Neural cell (in vitro differentiated cells): ENCODE measurements around the gene FHOD1. TPM values are rescaled to one million over a fixed set of nuclear protein-coding genes. Genes with fewer than 3 reads are reported as not detected.

Source experiments
- H2AFZ ChIP-seq: fragments of 200-600, 300-800 bp; sonication (generic), shearing (Covaris generic); 2 replicates; pipeline ENCODE4 v1.6.0; 2014; ENCODE audit warnings: low read depth, mild to moderate bottlenecking, antibody characterized with exemption, low read length, moderate library complexity
- H3F3A ChIP-seq: fragments of 200-600 bp; shearing (Covaris generic); 2 replicates; pipeline ENCODE4 v1.6.1; 2016; ENCODE audit warnings: mild to moderate bottlenecking, moderate library complexity, mixed read lengths, antibody characterized with exemption, low read length; ENCODE audit not compliant: insufficient read depth, poor library complexity, severe bottlenecking
- H3K27ac ChIP-seq: fragments of 200-600, 300-800 bp; sonication (generic), shearing (Covaris generic); 2 replicates; pipeline ENCODE4 v1.5.1; 2014; ENCODE audit warnings: mild to moderate bottlenecking, low read length, moderate library complexity
- H3K27me3 ChIP-seq: fragments of 300-800, 200-600 bp; sonication (generic), shearing (Covaris generic); 2 replicates; pipeline ENCODE4 v1.6.0; 2014; ENCODE audit warnings: mild to moderate bottlenecking, low read depth, low read length, moderate library complexity; ENCODE audit not compliant: insufficient read depth
- H3K36me3 ChIP-seq: fragments of 300-800, 200-600 bp; sonication (generic), shearing (Covaris generic); 2 replicates; pipeline ENCODE4 v1.5.1; 2014; ENCODE audit warnings: mild to moderate bottlenecking, antibody characterized with exemption, low read length, moderate library complexity; ENCODE audit not compliant: insufficient read depth
- H3K4me2 ChIP-seq: fragments of 300-800, 200-600 bp; sonication (generic), shearing (Covaris generic); 2 replicates; pipeline ENCODE4 v1.6.0; 2014; ENCODE audit warnings: mild to moderate bottlenecking, low read length
- H3K4me3 ChIP-seq: fragments of 300-800, 200-600 bp; sonication (generic), shearing (Covaris generic); 2 replicates; pipeline ENCODE4 v1.5.1; 2014; ENCODE audit warnings: mild to moderate bottlenecking, low read length, moderate library complexity
- H3K79me2 ChIP-seq: fragments of 200-600 bp; shearing (Covaris generic); replicated peaks from 2 replicates; pipeline ENCODE4 v1.6.0; 2014; ENCODE audit warnings: mild to moderate bottlenecking, low read length, moderate library complexity; ENCODE audit not compliant: insufficient read depth
- H3K9ac ChIP-seq: fragments of 300-800, 200-600 bp; sonication (generic), shearing (Covaris generic); 2 replicates; pipeline ENCODE4 v1.6.1; 2016; ENCODE audit warnings: mild to moderate bottlenecking, low read length, mixed read lengths
- H3K9me2 ChIP-seq: fragments of 200-600 bp; shearing (Covaris generic); 2 replicates; pipeline ENCODE4 v1.6.1; 2016; ENCODE audit warnings: mild to moderate bottlenecking, low read length, mixed read lengths; ENCODE audit not compliant: insufficient read depth
- H3K9me3 ChIP-seq: fragments of 200-600, 300-800 bp; sonication (generic), shearing (Covaris generic); 2 replicates; pipeline ENCODE4 v1.6.1; 2016; ENCODE audit warnings: mild to moderate bottlenecking, mixed run types, low read length, moderate library complexity, mixed read lengths
- H4K20me1 ChIP-seq: fragments of 200-600 bp; shearing (Covaris generic); 2 replicates; pipeline ENCODE4 v1.6.1; 2016; ENCODE audit warnings: mild to moderate bottlenecking, mixed run types; ENCODE audit not compliant: insufficient read depth
- CTCF ChIP-seq: fragments of 450-650 bp; IDR thresholded peaks from 2 replicates; pipeline ENCODE4 v1.5.1; 2014; ENCODE audit warnings: antibody characterized with exemption, mild to moderate bottlenecking, moderate library complexity; ENCODE audit not compliant: poor library complexity, severe bottlenecking
- EP300 ChIP-seq: fragments of 450-650 bp; conservative IDR thresholded peaks from 2 replicates; pipeline ENCODE4 v1.6.1; 2014; ENCODE audit warnings: antibody characterized with exemption, mild to moderate bottlenecking, moderate library complexity; ENCODE audit not compliant: poor library complexity, severe bottlenecking
- EZH2 ChIP-seq: fragments of 200-600, 300-800 bp; shearing (Covaris generic), sonication (generic); IDR thresholded peaks from 2 replicates; pipeline ENCODE4 v1.6.1; 2014; ENCODE audit warnings: antibody characterized with exemption, low read length, borderline replicate concordance, mild to moderate bottlenecking; ENCODE audit not compliant: insufficient read depth, poor library complexity, severe bottlenecking
- MXI1 ChIP-seq: fragments of 450-650 bp; conservative IDR thresholded peaks from 2 replicates; pipeline ENCODE4 v1.6.1; 2014; ENCODE audit warnings: antibody characterized with exemption, mild to moderate bottlenecking; ENCODE audit not compliant: poor library complexity, severe bottlenecking
- POLR2AphosphoS5 ChIP-seq: IDR thresholded peaks from 2 replicates; pipeline ENCODE4 v1.6.1; 2012
- RAD21 ChIP-seq: fragments of 450-650 bp; conservative IDR thresholded peaks from 2 replicates; pipeline ENCODE4 v1.6.1; 2014; ENCODE audit warnings: antibody characterized with exemption, mild to moderate bottlenecking, moderate library complexity
- SMC3 ChIP-seq: fragments of 450-650 bp; conservative IDR thresholded peaks from 2 replicates; pipeline ENCODE4 v1.6.1; 2014; ENCODE audit warnings: antibody characterized with exemption, mild to moderate bottlenecking, moderate library complexity; ENCODE audit not compliant: poor library complexity
- TAF1 ChIP-seq: IDR thresholded peaks from 2 replicates; pipeline ENCODE4 v1.6.1; 2012; ENCODE audit warnings: low read depth
- polyA plus RNA-seq: library from polyadenylated mRNA; depleted of rRNA; stranded (reverse); fragments of >200 nt; gene quantifications from 2 replicates; pipeline ENCODE4 v1.2.3, GENCODE V29; 2014
- TF ChIP-seq, protein P1 (sequence below): IDR thresholded peaks from 2 replicates; pipeline ENCODE4 v1.6.1; 2012; ENCODE audit warnings: borderline replicate concordance

Gene FHOD1
- polyA plus RNA-seq, 1 donor from 2014 or later: 6.3 TPM

- H3K27ac ChIP-seq: no peak overlapping the region
- TF ChIP-seq SMC3: no peak
- TF ChIP-seq TAF1: no peak
- no peak for TF ChIP-seq EZH2
- no peak for TF ChIP-seq RAD21
- no peak for TF ChIP-seq CTCF
- no peaks in the 10 kb centered on the region for H3K36me3 ChIP-seq
- no peak overlapping the region for H3K9ac ChIP-seq
- H2AFZ ChIP-seq: no peak overlapping the region
- no peaks in the 10 kb centered on the region for H3K79me2 ChIP-seq
- no peaks in the 10 kb centered on the region for H3K9me2 ChIP-seq
- no peak overlapping the region for H3K4me3 ChIP-seq
- peaks cover 38% of the 10 kb centered on the region for H3K27me3 ChIP-seq
- H3K9me3 ChIP-seq: no peaks in the 10 kb centered on the region
- no peak overlapping the region for H3K4me2 ChIP-seq
- H4K20me1 ChIP-seq: no peaks in the 10 kb centered on the region
- H3F3A ChIP-seq: no peaks in the 10 kb centered on the region
These were observed 2.7 kb downstream of the FHOD1 start for GRCh38 chr16:67244387-67245185.

- Histone ChIP-seq H3K9me3 (no peaks in the 10 kb centered on the region), H3K9me2 (no peaks in the 10 kb centered on the region), H3K79me2 (no peaks in the 10 kb centered on the region), H3K27me3 (peaks cover 27% of the 10 kb centered on the region), H3K4me2 (no peak overlapping the region), H3K4me3 (no peak overlapping the region), H2AFZ (no peak overlapping the region), H3K27ac (no peak overlapping the region), H3K9ac (no peak overlapping the region), H3K36me3 (no peaks in the 10 kb centered on the region), H4K20me1 (no peaks in the 10 kb centered on the region), H3F3A (no peaks in the 10 kb centered on the region)
- TF ChIP-seq EZH2 (no peak), EP300 (no peak), MXI1 (no peak), CTCF (no peak), POLR2AphosphoS5 (no peak), SMC3 (no peak), RAD21 (no peak), TAF1 (no peak)
- TF ChIP-seq, protein P1, sequence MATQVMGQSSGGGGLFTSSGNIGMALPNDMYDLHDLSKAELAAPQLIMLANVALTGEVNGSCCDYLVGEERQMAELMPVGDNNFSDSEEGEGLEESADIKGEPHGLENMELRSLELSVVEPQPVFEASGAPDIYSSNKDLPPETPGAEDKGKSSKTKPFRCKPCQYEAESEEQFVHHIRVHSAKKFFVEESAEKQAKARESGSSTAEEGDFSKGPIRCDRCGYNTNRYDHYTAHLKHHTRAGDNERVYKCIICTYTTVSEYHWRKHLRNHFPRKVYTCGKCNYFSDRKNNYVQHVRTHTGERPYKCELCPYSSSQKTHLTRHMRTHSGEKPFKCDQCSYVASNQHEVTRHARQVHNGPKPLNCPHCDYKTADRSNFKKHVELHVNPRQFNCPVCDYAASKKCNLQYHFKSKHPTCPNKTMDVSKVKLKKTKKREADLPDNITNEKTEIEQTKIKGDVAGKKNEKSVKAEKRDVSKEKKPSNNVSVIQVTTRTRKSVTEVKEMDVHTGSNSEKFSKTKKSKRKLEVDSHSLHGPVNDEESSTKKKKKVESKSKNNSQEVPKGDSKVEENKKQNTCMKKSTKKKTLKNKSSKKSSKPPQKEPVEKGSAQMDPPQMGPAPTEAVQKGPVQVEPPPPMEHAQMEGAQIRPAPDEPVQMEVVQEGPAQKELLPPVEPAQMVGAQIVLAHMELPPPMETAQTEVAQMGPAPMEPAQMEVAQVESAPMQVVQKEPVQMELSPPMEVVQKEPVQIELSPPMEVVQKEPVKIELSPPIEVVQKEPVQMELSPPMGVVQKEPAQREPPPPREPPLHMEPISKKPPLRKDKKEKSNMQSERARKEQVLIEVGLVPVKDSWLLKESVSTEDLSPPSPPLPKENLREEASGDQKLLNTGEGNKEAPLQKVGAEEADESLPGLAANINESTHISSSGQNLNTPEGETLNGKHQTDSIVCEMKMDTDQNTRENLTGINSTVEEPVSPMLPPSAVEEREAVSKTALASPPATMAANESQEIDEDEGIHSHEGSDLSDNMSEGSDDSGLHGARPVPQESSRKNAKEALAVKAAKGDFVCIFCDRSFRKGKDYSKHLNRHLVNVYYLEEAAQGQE: no peak
These were observed 3.8 kb downstream of the FHOD1 start for GRCh38 chr16:67243481-67243880.
